ENCODE data around the gene KCNJ4. TPM values are rescaled to one million over a fixed set of nuclear protein-coding genes. Genes with fewer than 3 reads are reported as not detected.

The KCNJ4 gene
- polyA plus RNA-seq, 2 of the 4 experiments (the other 2 are of a cell fraction), result 0.12 TPM; not detected in 1

Other genes starting within 250 kb of the KCNJ4 start
- gene TMEM184B, start 182.2 kb downstream of the KCNJ4 start, polyA plus RNA-seq (2011; rRNA removed), result 22.2 and 22.7 TPM in 2 replicates
- 33.2 to 36.8 TPM (median 36.6 TPM) in 3 replicates for gene TMEM184B, start 182.2 kb downstream of the KCNJ4 start, polyA plus RNA-seq (2017; fragmentation: RNase III; extraction: RNeasy Plus Mini Kit Qiagen cat#74134 plus additional on column Dnase treatment)
- 58.3 and 60.9 TPM in 2 replicates for gene CSNK1E, start 137.8 kb downstream of the KCNJ4 start, polyA plus RNA-seq (2011; rRNA removed)
- 57.1 to 63.3 TPM (median 59.3 TPM) in 3 replicates for gene CSNK1E, start 137.8 kb downstream of the KCNJ4 start, polyA plus RNA-seq (2017; fragmentation: RNase III; extraction: RNeasy Plus Mini Kit Qiagen cat#74134 plus additional on column Dnase treatment)
- 32.8 and 38.7 TPM in 2 replicates for gene KDELR3, start 12.9 kb upstream of the KCNJ4 start, polyA plus RNA-seq (2011; rRNA removed)
- gene KDELR3, start 12.9 kb upstream of the KCNJ4 start, polyA plus RNA-seq (2017; fragmentation: RNase III; extraction: RNeasy Plus Mini Kit Qiagen cat#74134 plus additional on column Dnase treatment), result 11.0 to 14.2 TPM (median 12.2 TPM) in 3 replicates
- gene DDX17, start 51.1 kb upstream of the KCNJ4 start, polyA plus RNA-seq (2011; rRNA removed), result 266 and 292 TPM in 2 replicates
- gene DDX17, start 51.1 kb upstream of the KCNJ4 start, polyA plus RNA-seq (2017; fragmentation: RNase III; extraction: RNeasy Plus Mini Kit Qiagen cat#74134 plus additional on column Dnase treatment), result 117 to 120 TPM (median 117 TPM) in 3 replicates
- 3.4 and 5.7 TPM in 2 replicates for gene DMC1, start 115.0 kb upstream of the KCNJ4 start, polyA plus RNA-seq (2011; rRNA removed)
- gene DMC1, start 115.0 kb upstream of the KCNJ4 start, polyA plus RNA-seq (2017; fragmentation: RNase III; extraction: RNeasy Plus Mini Kit Qiagen cat#74134 plus additional on column Dnase treatment), result 6.1 to 6.9 TPM (median 6.4 TPM) in 3 replicates
- 3.5 and 4.0 TPM in 2 replicates for gene FAM227A, start 201.2 kb upstream of the KCNJ4 start, polyA plus RNA-seq (2011; rRNA removed)
- 1.4 to 1.7 TPM (median 1.4 TPM) in 3 replicates for gene FAM227A, start 201.2 kb upstream of the KCNJ4 start, polyA plus RNA-seq (2017; fragmentation: RNase III; extraction: RNeasy Plus Mini Kit Qiagen cat#74134 plus additional on column Dnase treatment)
- gene CBY1, start 201.4 kb upstream of the KCNJ4 start, polyA plus RNA-seq (2011; rRNA removed), result 18.9 and 20.8 TPM in 2 replicates
- 17.5 to 19.4 TPM (median 18.6 TPM) in 3 replicates for gene CBY1, start 201.4 kb upstream of the KCNJ4 start, polyA plus RNA-seq (2017; fragmentation: RNase III; extraction: RNeasy Plus Mini Kit Qiagen cat#74134 plus additional on column Dnase treatment)
- gene TOMM22, start 226.8 kb upstream of the KCNJ4 start, polyA plus RNA-seq (2011; rRNA removed), result 53.6 and 63.2 TPM in 2 replicates
- 68.4 to 69.8 TPM (median 69.2 TPM) in 3 replicates for gene TOMM22, start 226.8 kb upstream of the KCNJ4 start, polyA plus RNA-seq (2017; fragmentation: RNase III; extraction: RNeasy Plus Mini Kit Qiagen cat#74134 plus additional on column Dnase treatment)
- gene JOSD1, start 245.7 kb upstream of the KCNJ4 start, polyA plus RNA-seq (2011; rRNA removed), result 37.5 and 40.9 TPM in 2 replicates
- 28.5 to 30.9 TPM (median 29.7 TPM) in 3 replicates for gene JOSD1, start 245.7 kb upstream of the KCNJ4 start, polyA plus RNA-seq (2017; fragmentation: RNase III; extraction: RNeasy Plus Mini Kit Qiagen cat#74134 plus additional on column Dnase treatment)

Data from A549 (cell line).